Neural cell (in vitro differentiated cells): ENCODE measurements around the gene B4GALNT3. TPM values are rescaled to one million over a fixed set of nuclear protein-coding genes. Genes with fewer than 3 reads are reported as not detected.

Experiments used
- H2AFZ ChIP-seq: fragments of 200-600, 300-800 bp; sonication (generic), shearing (Covaris generic); 2 replicates; pipeline ENCODE4 v1.6.0; 2014; ENCODE audit warnings: low read depth, mild to moderate bottlenecking, antibody characterized with exemption, low read length, moderate library complexity
- H3F3A ChIP-seq: fragments of 200-600 bp; shearing (Covaris generic); 2 replicates; pipeline ENCODE4 v1.6.1; 2016; ENCODE audit warnings: mild to moderate bottlenecking, moderate library complexity, mixed read lengths, antibody characterized with exemption, low read length; ENCODE audit not compliant: insufficient read depth, poor library complexity, severe bottlenecking
- H3K27ac ChIP-seq: fragments of 200-600, 300-800 bp; sonication (generic), shearing (Covaris generic); 2 replicates; pipeline ENCODE4 v1.5.1; 2014; ENCODE audit warnings: mild to moderate bottlenecking, low read length, moderate library complexity
- H3K27me3 ChIP-seq: fragments of 300-800, 200-600 bp; sonication (generic), shearing (Covaris generic); 2 replicates; pipeline ENCODE4 v1.6.0; 2014; ENCODE audit warnings: mild to moderate bottlenecking, low read depth, low read length, moderate library complexity; ENCODE audit not compliant: insufficient read depth
- H3K36me3 ChIP-seq: fragments of 300-800, 200-600 bp; sonication (generic), shearing (Covaris generic); 2 replicates; pipeline ENCODE4 v1.5.1; 2014; ENCODE audit warnings: mild to moderate bottlenecking, antibody characterized with exemption, low read length, moderate library complexity; ENCODE audit not compliant: insufficient read depth
- H3K4me2 ChIP-seq: fragments of 300-800, 200-600 bp; sonication (generic), shearing (Covaris generic); 2 replicates; pipeline ENCODE4 v1.6.0; 2014; ENCODE audit warnings: mild to moderate bottlenecking, low read length
- H3K4me3 ChIP-seq: fragments of 300-800, 200-600 bp; sonication (generic), shearing (Covaris generic); 2 replicates; pipeline ENCODE4 v1.5.1; 2014; ENCODE audit warnings: mild to moderate bottlenecking, low read length, moderate library complexity
- H3K79me2 ChIP-seq: fragments of 200-600 bp; shearing (Covaris generic); replicated peaks from 2 replicates; pipeline ENCODE4 v1.6.0; 2014; ENCODE audit warnings: mild to moderate bottlenecking, low read length, moderate library complexity; ENCODE audit not compliant: insufficient read depth
- H3K9ac ChIP-seq: fragments of 300-800, 200-600 bp; sonication (generic), shearing (Covaris generic); 2 replicates; pipeline ENCODE4 v1.6.1; 2016; ENCODE audit warnings: mild to moderate bottlenecking, low read length, mixed read lengths
- H3K9me2 ChIP-seq: fragments of 200-600 bp; shearing (Covaris generic); 2 replicates; pipeline ENCODE4 v1.6.1; 2016; ENCODE audit warnings: mild to moderate bottlenecking, low read length, mixed read lengths; ENCODE audit not compliant: insufficient read depth
- H3K9me3 ChIP-seq: fragments of 200-600, 300-800 bp; sonication (generic), shearing (Covaris generic); 2 replicates; pipeline ENCODE4 v1.6.1; 2016; ENCODE audit warnings: mild to moderate bottlenecking, mixed run types, low read length, moderate library complexity, mixed read lengths
- H4K20me1 ChIP-seq: fragments of 200-600 bp; shearing (Covaris generic); 2 replicates; pipeline ENCODE4 v1.6.1; 2016; ENCODE audit warnings: mild to moderate bottlenecking, mixed run types; ENCODE audit not compliant: insufficient read depth
- EP300 ChIP-seq: fragments of 450-650 bp; conservative IDR thresholded peaks from 2 replicates; pipeline ENCODE4 v1.6.1; 2014; ENCODE audit warnings: antibody characterized with exemption, mild to moderate bottlenecking, moderate library complexity; ENCODE audit not compliant: poor library complexity, severe bottlenecking
- EZH2 ChIP-seq: fragments of 200-600, 300-800 bp; shearing (Covaris generic), sonication (generic); IDR thresholded peaks from 2 replicates; pipeline ENCODE4 v1.6.1; 2014; ENCODE audit warnings: antibody characterized with exemption, low read length, borderline replicate concordance, mild to moderate bottlenecking; ENCODE audit not compliant: insufficient read depth, poor library complexity, severe bottlenecking
- MXI1 ChIP-seq: fragments of 450-650 bp; conservative IDR thresholded peaks from 2 replicates; pipeline ENCODE4 v1.6.1; 2014; ENCODE audit warnings: antibody characterized with exemption, mild to moderate bottlenecking; ENCODE audit not compliant: poor library complexity, severe bottlenecking
- POLR2AphosphoS5 ChIP-seq: IDR thresholded peaks from 2 replicates; pipeline ENCODE4 v1.6.1; 2012
- RAD21 ChIP-seq: fragments of 450-650 bp; conservative IDR thresholded peaks from 2 replicates; pipeline ENCODE4 v1.6.1; 2014; ENCODE audit warnings: antibody characterized with exemption, mild to moderate bottlenecking, moderate library complexity
- SMC3 ChIP-seq: fragments of 450-650 bp; conservative IDR thresholded peaks from 2 replicates; pipeline ENCODE4 v1.6.1; 2014; ENCODE audit warnings: antibody characterized with exemption, mild to moderate bottlenecking, moderate library complexity; ENCODE audit not compliant: poor library complexity
- TAF1 ChIP-seq: IDR thresholded peaks from 2 replicates; pipeline ENCODE4 v1.6.1; 2012; ENCODE audit warnings: low read depth
- polyA plus RNA-seq: library from polyadenylated mRNA; depleted of rRNA; stranded (reverse); fragments of >200 nt; gene quantifications from 2 replicates; pipeline ENCODE4 v1.2.3, GENCODE V29; 2014
- TF ChIP-seq, protein P1 (sequence below): fragments of 450-650 bp; IDR thresholded peaks from 2 replicates; pipeline ENCODE4 v1.5.1; 2014; ENCODE audit warnings: antibody characterized with exemption, mild to moderate bottlenecking, moderate library complexity; ENCODE audit not compliant: poor library complexity, severe bottlenecking
- TF ChIP-seq, protein P2 (sequence below): IDR thresholded peaks from 2 replicates; pipeline ENCODE4 v1.6.1; 2012; ENCODE audit warnings: borderline replicate concordance

The B4GALNT3 gene
- polyA plus RNA-seq, 1 donor from 2014 or later = 6.7 TPM

DNA sequence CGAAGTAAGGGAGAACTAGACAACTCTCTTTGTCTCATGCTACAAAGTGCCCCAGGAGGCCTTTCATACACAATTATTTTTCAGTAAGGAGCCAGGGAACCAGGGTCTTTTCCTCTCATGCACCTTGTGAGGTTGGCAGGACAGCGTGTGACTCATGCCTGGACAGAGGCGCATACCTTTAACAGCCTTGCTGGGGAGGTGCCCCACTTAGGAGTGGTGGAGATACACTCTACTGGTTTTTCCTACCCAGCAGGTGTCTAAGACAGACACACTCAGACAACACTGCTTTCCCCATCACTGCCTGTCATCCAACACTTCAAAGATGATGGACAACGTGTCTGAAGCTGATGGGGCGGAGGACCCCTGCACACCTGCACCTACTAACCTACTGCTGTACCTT, 49.1 kb downstream of the B4GALNT3 start:
- H3K9ac ChIP-seq = no peak overlapping the region
- H3K9me3 ChIP-seq = no peaks in the 10 kb centered on the region
- no peaks in the 10 kb centered on the region for H3F3A ChIP-seq
- H3K4me3 ChIP-seq = no peak overlapping the region
- peak; percentile 48 for TF ChIP-seq EP300
- no peak for TF ChIP-seq RAD21
- TF ChIP-seq, protein P1, sequence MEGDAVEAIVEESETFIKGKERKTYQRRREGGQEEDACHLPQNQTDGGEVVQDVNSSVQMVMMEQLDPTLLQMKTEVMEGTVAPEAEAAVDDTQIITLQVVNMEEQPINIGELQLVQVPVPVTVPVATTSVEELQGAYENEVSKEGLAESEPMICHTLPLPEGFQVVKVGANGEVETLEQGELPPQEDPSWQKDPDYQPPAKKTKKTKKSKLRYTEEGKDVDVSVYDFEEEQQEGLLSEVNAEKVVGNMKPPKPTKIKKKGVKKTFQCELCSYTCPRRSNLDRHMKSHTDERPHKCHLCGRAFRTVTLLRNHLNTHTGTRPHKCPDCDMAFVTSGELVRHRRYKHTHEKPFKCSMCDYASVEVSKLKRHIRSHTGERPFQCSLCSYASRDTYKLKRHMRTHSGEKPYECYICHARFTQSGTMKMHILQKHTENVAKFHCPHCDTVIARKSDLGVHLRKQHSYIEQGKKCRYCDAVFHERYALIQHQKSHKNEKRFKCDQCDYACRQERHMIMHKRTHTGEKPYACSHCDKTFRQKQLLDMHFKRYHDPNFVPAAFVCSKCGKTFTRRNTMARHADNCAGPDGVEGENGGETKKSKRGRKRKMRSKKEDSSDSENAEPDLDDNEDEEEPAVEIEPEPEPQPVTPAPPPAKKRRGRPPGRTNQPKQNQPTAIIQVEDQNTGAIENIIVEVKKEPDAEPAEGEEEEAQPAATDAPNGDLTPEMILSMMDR = no peak
- peak; percentile 43 for TF ChIP-seq POLR2AphosphoS5
- no peak for TF ChIP-seq TAF1
- TF ChIP-seq, protein P2, sequence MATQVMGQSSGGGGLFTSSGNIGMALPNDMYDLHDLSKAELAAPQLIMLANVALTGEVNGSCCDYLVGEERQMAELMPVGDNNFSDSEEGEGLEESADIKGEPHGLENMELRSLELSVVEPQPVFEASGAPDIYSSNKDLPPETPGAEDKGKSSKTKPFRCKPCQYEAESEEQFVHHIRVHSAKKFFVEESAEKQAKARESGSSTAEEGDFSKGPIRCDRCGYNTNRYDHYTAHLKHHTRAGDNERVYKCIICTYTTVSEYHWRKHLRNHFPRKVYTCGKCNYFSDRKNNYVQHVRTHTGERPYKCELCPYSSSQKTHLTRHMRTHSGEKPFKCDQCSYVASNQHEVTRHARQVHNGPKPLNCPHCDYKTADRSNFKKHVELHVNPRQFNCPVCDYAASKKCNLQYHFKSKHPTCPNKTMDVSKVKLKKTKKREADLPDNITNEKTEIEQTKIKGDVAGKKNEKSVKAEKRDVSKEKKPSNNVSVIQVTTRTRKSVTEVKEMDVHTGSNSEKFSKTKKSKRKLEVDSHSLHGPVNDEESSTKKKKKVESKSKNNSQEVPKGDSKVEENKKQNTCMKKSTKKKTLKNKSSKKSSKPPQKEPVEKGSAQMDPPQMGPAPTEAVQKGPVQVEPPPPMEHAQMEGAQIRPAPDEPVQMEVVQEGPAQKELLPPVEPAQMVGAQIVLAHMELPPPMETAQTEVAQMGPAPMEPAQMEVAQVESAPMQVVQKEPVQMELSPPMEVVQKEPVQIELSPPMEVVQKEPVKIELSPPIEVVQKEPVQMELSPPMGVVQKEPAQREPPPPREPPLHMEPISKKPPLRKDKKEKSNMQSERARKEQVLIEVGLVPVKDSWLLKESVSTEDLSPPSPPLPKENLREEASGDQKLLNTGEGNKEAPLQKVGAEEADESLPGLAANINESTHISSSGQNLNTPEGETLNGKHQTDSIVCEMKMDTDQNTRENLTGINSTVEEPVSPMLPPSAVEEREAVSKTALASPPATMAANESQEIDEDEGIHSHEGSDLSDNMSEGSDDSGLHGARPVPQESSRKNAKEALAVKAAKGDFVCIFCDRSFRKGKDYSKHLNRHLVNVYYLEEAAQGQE = no peak
- no peak for TF ChIP-seq MXI1
- no peak for TF ChIP-seq SMC3
- TF ChIP-seq EZH2 = no peak
- no peak overlapping the region for H3K4me2 ChIP-seq
- H2AFZ ChIP-seq = no peak overlapping the region
- no peaks in the 10 kb centered on the region for H3K36me3 ChIP-seq
- H4K20me1 ChIP-seq = no peaks in the 10 kb centered on the region
- no peak overlapping the region for H3K27ac ChIP-seq
- no peaks in the 10 kb centered on the region for H3K79me2 ChIP-seq
- H3K27me3 ChIP-seq = no peaks in the 10 kb centered on the region
- H3K9me2 ChIP-seq = no peaks in the 10 kb centered on the region

DNA sequence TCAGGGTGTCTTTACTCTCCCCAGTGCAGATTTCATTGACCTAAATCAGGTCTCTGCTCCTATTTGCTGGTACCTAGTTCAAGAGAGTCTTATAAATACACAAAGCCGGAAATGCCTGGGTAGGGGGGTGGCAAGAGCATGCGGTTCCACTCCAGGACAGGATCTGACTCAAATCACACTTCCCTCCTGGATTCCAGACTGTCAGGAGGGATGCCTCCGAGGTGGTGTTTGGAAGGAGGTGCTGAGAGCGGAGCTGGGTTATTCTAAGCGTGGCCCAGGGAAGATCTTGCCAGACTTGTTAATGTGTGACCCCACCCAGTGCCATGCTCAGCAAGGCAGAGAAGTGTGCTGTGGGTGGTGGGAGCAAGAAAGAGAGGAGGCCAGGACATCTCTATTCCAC, 49.8 kb downstream of the B4GALNT3 start:
- Histone ChIP-seq H3K27me3 (no peaks in the 10 kb centered on the region), H3K36me3 (no peaks in the 10 kb centered on the region), H3K4me2 (no peak overlapping the region), H3K9ac (no peak overlapping the region), H4K20me1 (no peaks in the 10 kb centered on the region), H3K4me3 (no peak overlapping the region), H3F3A (no peaks in the 10 kb centered on the region), H3K9me2 (no peaks in the 10 kb centered on the region), H2AFZ (no peak overlapping the region), H3K79me2 (no peaks in the 10 kb centered on the region), H3K9me3 (no peaks in the 10 kb centered on the region), H3K27ac (no peak overlapping the region)
- TF ChIP-seq MXI1 (no peak), RAD21 (no peak), EP300 (no peak), EZH2 (no peak), SMC3 (no peak), TAF1 (no peak), POLR2AphosphoS5 (no peak)
- TF ChIP-seq, protein P2 = no peak
- TF ChIP-seq, protein P1 = no peak
